Fibroblast of gingiva (primary cell): ENCODE results near the gene PPP1R2.

Experiments
- DNase-seq: peaks from one replicate; pipeline ENCODE4 v3.0.0-alpha.2; 2011; ENCODE audit warnings: low read depth

The PPP1R2 gene

GRCh38 chr3:195565716-195566115, 22.6 kb upstream of the PPP1R2 start:
- no peak for DNase-seq

- DNase-seq: peak; percentile 27
Observed at GRCh38 chr3:195563317-195563716, 20.2 kb upstream of the PPP1R2 start.

GRCh38 chr3:195559723-195560409, 16.7 kb upstream of the PPP1R2 start:
- DNase-seq: no peak

- peak; percentile 58 for DNase-seq
Observed at GRCh38 chr3:195558602-195559001, 15.5 kb upstream of the PPP1R2 start.

- DNase-seq: no peak
Observed at GRCh38 chr3:195557322-195557721, 14.2 kb upstream of the PPP1R2 start.

GRCh38 chr3:195556390-195556789, 13.3 kb upstream of the PPP1R2 start:
- DNase-seq: peak; percentile 19

GRCh38 chr3:195555110-195555509, 12.0 kb upstream of the PPP1R2 start:
- DNase-seq: no peak

- no peak for DNase-seq
Observed at GRCh38 chr3:195554458-195554857, 11.3 kb upstream of the PPP1R2 start.

GRCh38 chr3:195553268-195553667, 10.1 kb upstream of the PPP1R2 start:
- DNase-seq: no peak

- peak; percentile 39 for DNase-seq
Observed at GRCh38 chr3:195551381-195551978, 8.4 kb upstream of the PPP1R2 start.

- no peak for DNase-seq
Observed at GRCh38 chr3:195550723-195551122, 7.6 kb upstream of the PPP1R2 start.

- DNase-seq: no peak
Observed at GRCh38 chr3:195549931-195550519, 6.9 kb upstream of the PPP1R2 start.

- no peak for DNase-seq
Observed at GRCh38 chr3:195548987-195549386, 5.9 kb upstream of the PPP1R2 start.

GRCh38 chr3:195548501-195548900, 5.4 kb upstream of the PPP1R2 start:
- DNase-seq: no peak

- DNase-seq: no peak
Observed at GRCh38 chr3:195548006-195548405, 4.9 kb upstream of the PPP1R2 start.

- peak; percentile 84 for DNase-seq
Observed at GRCh38 chr3:195546130-195546560, 3.0 kb upstream of the PPP1R2 start.

GRCh38 chr3:195544634-195545033, 1.5 kb upstream of the PPP1R2 start:
- peak; percentile 16 for DNase-seq

- DNase-seq: no peak
Observed at GRCh38 chr3:195544230-195544536, 1.1 kb upstream of the PPP1R2 start.

GRCh38 chr3:195543500-195544229, 540 bp upstream of the PPP1R2 start:
- DNase-seq: no peak

GRCh38 chr3:195542316-195542697, 818 bp downstream of the PPP1R2 start:
- DNase-seq: no peak

- DNase-seq: no peak
Observed at GRCh38 chr3:195540511-195540910, 2.6 kb downstream of the PPP1R2 start.

GRCh38 chr3:195540027-195540426, 3.1 kb downstream of the PPP1R2 start:
- no peak for DNase-seq

- no peak for DNase-seq
Observed at GRCh38 chr3:195539479-195539878, 3.6 kb downstream of the PPP1R2 start.
